Brain microvascular endothelial cell (primary cell): Measurements from ENCODE around the gene TMEM109.
A peak's percentile ranks its signal among the peaks of the same experiment; 100 is the strongest.

Source experiments
- DNase-seq: peaks from one replicate; pipeline ENCODE4 v3.0.0-alpha.2; 2020
- H3K27ac ChIP-seq: fragments of 250-450 bp; sonication (Bioruptor Pico); 2 replicates; pipeline ENCODE4 v1.5.1; 2020; ENCODE audit warnings: mild to moderate bottlenecking, moderate library complexity
- H3K27me3 ChIP-seq: fragments of 250-450 bp; sonication (Bioruptor Pico); replicated peaks from 2 replicates; pipeline ENCODE4 v1.5.1; 2020; ENCODE audit warnings: mild to moderate bottlenecking
- H3K36me3 ChIP-seq: fragments of 250-450 bp; sonication (Bioruptor Pico); replicated peaks from 2 replicates; pipeline ENCODE4 v1.5.1; 2020; ENCODE audit warnings: mild to moderate bottlenecking
- H3K4me3 ChIP-seq: 2 replicates; pipeline ENCODE4 v1.5.1; 2011; ENCODE audit warnings: low read depth, mild to moderate bottlenecking, control low read depth, low read length, moderate library complexity
- in situ Hi-C: cut with HindIII; loops from 2 replicates; pipeline ENCODE4 v1.10.0; 2017; ENCODE audit warnings: low sequenced_read_pairs, low pct_ligation_motif_present
- TF ChIP-seq, protein P1 (sequence below): IDR thresholded peaks from 2 replicates; pipeline ENCODE4 v1.5.1; 2011; ENCODE audit warnings: low read depth, mild to moderate bottlenecking, moderate library complexity, low read length, control low read depth, inconsistent platforms; ENCODE audit errors: missing control alignments

TMEM109 gene

GRCh38 chr11:60872124-60872960 lies 41.6 kb upstream of the TMEM109 start:
- Histone ChIP-seq H3K27ac (peak overlapping the region; percentile 32), H3K27me3 (no peaks in the 10 kb centered on the region), H3K4me3 (no peak overlapping the region), H3K36me3 (no peaks in the 10 kb centered on the region)
- TF ChIP-seq, protein P1, sequence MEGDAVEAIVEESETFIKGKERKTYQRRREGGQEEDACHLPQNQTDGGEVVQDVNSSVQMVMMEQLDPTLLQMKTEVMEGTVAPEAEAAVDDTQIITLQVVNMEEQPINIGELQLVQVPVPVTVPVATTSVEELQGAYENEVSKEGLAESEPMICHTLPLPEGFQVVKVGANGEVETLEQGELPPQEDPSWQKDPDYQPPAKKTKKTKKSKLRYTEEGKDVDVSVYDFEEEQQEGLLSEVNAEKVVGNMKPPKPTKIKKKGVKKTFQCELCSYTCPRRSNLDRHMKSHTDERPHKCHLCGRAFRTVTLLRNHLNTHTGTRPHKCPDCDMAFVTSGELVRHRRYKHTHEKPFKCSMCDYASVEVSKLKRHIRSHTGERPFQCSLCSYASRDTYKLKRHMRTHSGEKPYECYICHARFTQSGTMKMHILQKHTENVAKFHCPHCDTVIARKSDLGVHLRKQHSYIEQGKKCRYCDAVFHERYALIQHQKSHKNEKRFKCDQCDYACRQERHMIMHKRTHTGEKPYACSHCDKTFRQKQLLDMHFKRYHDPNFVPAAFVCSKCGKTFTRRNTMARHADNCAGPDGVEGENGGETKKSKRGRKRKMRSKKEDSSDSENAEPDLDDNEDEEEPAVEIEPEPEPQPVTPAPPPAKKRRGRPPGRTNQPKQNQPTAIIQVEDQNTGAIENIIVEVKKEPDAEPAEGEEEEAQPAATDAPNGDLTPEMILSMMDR = no peak
- in situ Hi-C loops = no loop called here
- peak; percentile 76 for DNase-seq

DNA sequence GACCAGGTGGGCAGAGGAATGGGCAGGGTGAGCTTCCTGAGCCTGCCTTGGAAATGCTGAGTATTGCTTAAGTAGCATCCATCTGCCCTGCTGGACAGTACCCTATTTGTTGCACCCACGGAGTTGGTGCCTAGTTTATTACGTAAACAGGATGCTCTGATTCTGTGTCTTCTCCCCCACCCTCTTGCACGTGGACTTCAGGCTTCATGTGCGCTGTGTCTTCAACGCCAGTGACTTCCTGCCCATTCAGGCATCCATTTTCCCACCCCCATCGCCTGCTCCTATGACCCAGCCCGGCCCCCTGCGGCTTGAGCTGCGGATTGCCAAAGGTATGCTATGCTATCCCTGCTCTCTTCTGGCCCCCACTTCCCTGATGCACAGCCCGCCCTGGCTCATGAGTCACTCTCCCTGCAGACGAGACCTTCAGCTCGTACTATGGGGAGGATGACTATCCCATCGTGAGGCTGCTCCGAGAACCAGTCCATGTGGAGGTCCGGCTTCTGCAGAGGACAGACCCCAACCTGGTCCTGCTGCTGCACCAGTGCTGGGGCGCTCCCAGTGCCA lies 40.9 kb upstream of the TMEM109 start:
- Histone ChIP-seq H3K4me3 (no peak overlapping the region), H3K27me3 (no peaks in the 10 kb centered on the region), H3K36me3 (no peaks in the 10 kb centered on the region), H3K27ac (peak overlapping the region; percentile 32)
- in situ Hi-C loops = no loop called here
- DNase-seq = peak; percentile 96
- TF ChIP-seq, protein P1 = no peak

- no peak overlapping the region for H3K4me3 ChIP-seq
- H3K27ac ChIP-seq = no peak overlapping the region
- DNase-seq = no peak
- no peaks in the 10 kb centered on the region for H3K27me3 ChIP-seq
- TF ChIP-seq, protein P1 = no peak
- H3K36me3 ChIP-seq = no peaks in the 10 kb centered on the region
- in situ Hi-C loops = no loop called here
Measured at GRCh38 chr11:60873533-60873932, 40.4 kb upstream of the TMEM109 start.

- in situ Hi-C loops = no loop called here
- Histone ChIP-seq H3K27ac (no peak overlapping the region), H3K27me3 (no peaks in the 10 kb centered on the region), H3K36me3 (no peaks in the 10 kb centered on the region), H3K4me3 (no peak overlapping the region)
- no peak for DNase-seq
- TF ChIP-seq, protein P1 = no peak
Measured at GRCh38 chr11:60874421-60875365, 39.3 kb upstream of the TMEM109 start.

DNA sequence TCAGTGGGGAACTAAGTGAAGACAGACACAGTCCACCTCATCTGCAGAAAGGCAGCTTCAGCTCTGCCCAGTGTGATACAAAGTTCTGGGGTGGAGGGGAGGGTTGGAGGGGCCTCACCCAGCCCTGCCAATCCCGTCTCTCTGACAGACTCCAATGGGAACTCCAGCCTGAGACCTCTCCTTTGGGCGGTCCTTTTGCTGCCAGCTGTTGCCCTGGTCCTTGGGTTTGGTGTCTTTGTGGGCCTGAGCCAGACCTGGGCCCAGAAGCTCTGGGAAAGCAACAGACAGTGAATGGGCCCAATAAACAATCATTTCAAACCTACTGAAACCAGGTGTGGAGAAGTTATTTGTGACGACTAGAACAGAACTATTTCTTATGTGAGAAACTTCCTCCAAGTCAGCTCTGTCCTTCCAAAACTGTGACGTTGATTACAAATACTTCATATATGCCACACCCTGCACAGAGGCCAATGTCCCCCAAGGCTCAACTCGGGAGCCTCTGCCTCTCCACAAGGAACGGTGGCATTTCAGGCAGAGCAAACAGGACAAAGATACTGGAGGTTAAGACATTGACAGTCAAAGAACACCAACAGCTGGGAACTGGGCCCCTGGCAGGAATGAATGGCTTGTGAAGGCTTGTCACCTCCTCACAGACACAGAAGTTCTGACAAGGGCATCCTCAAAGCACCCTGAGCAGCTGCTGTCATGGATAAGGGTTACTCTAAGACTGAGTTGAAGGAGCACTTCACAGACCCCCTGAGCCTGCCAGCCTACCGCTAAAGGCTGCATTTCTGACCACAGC lies 38.4 kb upstream of the TMEM109 start:
- Histone ChIP-seq H3K36me3 (no peaks in the 10 kb centered on the region), H3K27me3 (no peaks in the 10 kb centered on the region), H3K4me3 (no peak overlapping the region), H3K27ac (no peak overlapping the region)
- in situ Hi-C loops = no loop called here
- DNase-seq = no peak
- TF ChIP-seq, protein P1 = no peak
